HG02798 (cell line): ENCODE results near the gene THAP4.

ENCODE experiments used
- ATAC-seq: cut with Tn5 transposase; IDR thresholded peaks from one replicate; pipeline ENCODE4 v1.9.1; 2021; ENCODE audit warnings: mild to moderate bottlenecking; ENCODE audit not compliant: unreplicated experiment, poor library complexity

The THAP4 gene

DNA sequence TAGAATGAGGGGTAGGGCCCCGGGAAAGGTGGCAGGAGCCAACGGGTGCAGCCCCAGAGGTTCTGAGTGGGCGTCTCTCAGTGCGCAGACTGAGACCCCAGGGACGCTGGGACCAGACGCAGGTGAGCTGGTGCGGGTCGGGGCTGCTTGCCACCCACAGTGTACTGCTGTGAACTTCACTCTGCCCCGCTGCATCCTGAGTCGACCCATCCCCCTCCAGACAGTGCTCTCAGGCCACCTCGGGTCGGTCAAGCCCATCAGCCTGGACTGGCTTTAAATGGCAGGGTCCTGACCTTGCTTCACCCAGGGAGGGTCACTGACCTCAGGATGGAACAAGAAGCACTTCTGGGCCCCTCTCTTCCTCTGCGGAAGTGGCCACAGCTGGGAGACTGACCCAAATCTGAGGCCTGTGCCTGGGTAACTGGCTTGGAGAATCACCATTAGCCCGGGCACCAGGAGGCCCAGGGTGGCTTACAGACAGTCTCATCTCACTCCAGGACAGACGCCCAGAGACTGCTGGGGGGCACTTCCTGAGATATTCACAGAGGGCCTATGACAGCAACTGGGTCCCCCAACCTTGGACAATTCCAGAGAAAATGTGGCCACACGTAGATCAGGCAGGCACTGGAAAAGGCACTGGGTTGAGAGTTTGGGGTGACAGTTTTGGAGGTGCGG lies 102.1 kb downstream of the THAP4 start:
- no peak for ATAC-seq
